ENCODE results near the gene WNT6. TPM values are rescaled to one million over a fixed set of nuclear protein-coding genes. Genes with fewer than 3 reads are reported as not detected.
A peak's percentile ranks its signal among the peaks of the same experiment; 100 is the strongest.

Gene WNT6
- total RNA-seq, 1 donor from 2014 or later = not detected

DNA sequence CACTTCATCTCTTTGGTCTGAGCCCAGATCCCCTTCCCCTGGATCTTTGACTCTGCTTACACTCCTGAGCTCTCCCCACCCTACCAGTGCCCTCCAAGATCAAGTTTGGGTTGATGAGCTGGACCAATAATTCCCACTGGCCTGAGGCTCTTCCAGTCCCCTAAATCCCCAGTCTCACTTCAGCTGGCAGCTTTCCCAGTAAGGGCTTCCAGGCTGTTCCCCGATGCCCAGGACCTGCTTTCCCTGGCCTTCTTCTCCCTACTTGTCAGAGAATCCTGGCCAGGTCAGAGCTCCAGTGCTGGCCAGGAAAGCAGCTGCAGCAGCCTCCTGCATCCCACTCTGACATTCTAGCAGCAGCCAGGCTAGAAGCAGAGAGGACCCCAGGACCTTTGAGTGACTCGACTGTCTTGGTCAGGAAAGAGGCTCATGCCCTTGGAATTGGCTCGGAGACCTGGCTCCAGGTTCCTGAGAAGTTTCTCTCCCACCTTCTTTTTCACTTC lies 3.5 kb downstream of the WNT6 start:
- peak; percentile 34 for DNase-seq (ENCODE audit: low spot score)
- Mint-ChIP-seq H3K4me3 (ENCODE audit: unreplicated experiment) (no peak overlapping the region), H3K36me3 (ENCODE audit: low read depth) (peaks cover 1% of the 10 kb centered on the region), H3K4me1 (ENCODE audit: low read depth) (peaks cover 17% of the 10 kb centered on the region), H3K27ac (ENCODE audit: unreplicated experiment) (no peak overlapping the region), H3K9me3 (ENCODE audit: low read depth) (no peaks in the 10 kb centered on the region), H3K27me3 (ENCODE audit: low read depth) (peaks cover 63% of the 10 kb centered on the region)
- TF ChIP-seq, protein P1, sequence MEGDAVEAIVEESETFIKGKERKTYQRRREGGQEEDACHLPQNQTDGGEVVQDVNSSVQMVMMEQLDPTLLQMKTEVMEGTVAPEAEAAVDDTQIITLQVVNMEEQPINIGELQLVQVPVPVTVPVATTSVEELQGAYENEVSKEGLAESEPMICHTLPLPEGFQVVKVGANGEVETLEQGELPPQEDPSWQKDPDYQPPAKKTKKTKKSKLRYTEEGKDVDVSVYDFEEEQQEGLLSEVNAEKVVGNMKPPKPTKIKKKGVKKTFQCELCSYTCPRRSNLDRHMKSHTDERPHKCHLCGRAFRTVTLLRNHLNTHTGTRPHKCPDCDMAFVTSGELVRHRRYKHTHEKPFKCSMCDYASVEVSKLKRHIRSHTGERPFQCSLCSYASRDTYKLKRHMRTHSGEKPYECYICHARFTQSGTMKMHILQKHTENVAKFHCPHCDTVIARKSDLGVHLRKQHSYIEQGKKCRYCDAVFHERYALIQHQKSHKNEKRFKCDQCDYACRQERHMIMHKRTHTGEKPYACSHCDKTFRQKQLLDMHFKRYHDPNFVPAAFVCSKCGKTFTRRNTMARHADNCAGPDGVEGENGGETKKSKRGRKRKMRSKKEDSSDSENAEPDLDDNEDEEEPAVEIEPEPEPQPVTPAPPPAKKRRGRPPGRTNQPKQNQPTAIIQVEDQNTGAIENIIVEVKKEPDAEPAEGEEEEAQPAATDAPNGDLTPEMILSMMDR (IDR thresholded peaks at IDR 0.05) = no peak

DNA sequence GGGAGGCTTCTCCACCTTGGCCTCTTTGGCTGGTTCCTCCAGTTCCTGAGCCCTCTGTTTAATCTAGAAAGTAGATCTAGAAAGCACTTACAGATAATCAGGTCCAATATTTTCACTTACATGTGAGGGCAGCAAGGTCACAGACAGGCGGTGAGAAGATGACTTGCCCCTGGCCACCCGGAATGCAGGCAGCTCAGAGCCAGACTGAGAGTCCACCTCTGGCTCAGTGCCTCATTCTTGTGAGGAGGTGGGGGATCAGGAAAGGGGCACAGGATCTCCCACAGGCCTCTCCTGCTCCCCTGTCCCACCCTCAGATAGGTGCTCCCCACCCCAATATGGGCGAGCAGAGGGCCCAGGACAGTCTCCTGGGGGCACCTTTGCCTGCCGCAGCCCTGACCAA lies 5.8 kb downstream of the WNT6 start:
- H3K4me3 Mint-ChIP-seq (ENCODE audit: unreplicated experiment) = no peak overlapping the region
- H3K36me3 Mint-ChIP-seq (ENCODE audit: low read depth) = peaks cover 1% of the 10 kb centered on the region
- peaks cover 69% of the 10 kb centered on the region for H3K27me3 Mint-ChIP-seq (ENCODE audit: low read depth)
- no peaks in the 10 kb centered on the region for H3K9me3 Mint-ChIP-seq (ENCODE audit: low read depth)
- no peak overlapping the region for H3K27ac Mint-ChIP-seq (ENCODE audit: unreplicated experiment)
- H3K4me1 Mint-ChIP-seq (ENCODE audit: low read depth) = peaks cover 6% of the 10 kb centered on the region
- peak; percentile 43 for DNase-seq (ENCODE audit: low spot score)
- TF ChIP-seq, protein P1 (IDR thresholded peaks at IDR 0.05) = no peak

DNA sequence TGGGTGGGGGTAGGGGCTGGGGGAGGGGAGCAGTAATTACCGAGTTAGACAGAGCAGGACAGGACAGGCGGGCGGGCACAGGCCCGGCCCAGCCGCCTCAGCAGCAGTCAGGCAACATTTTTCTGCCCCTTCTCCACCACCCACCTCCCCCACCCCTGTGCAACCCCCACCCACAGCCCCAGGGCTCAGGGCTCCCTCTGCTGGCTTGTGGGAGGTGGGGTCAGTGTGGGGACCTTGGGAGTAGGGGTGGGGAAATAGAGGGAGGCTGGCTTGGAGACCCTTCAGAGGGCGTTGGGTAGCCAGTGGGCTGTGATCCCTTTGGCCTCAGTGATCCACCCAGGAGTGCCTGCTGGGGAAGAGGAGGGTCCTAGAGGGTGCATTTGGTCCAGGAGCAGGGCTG lies 6.4 kb downstream of the WNT6 start:
- Mint-ChIP-seq H3K36me3 (ENCODE audit: low read depth) (peaks cover 1% of the 10 kb centered on the region), H3K9me3 (ENCODE audit: low read depth) (no peaks in the 10 kb centered on the region), H3K4me3 (ENCODE audit: unreplicated experiment) (no peak overlapping the region), H3K27me3 (ENCODE audit: low read depth) (peaks cover 67% of the 10 kb centered on the region), H3K27ac (ENCODE audit: unreplicated experiment) (no peak overlapping the region), H3K4me1 (ENCODE audit: low read depth) (peaks cover 1% of the 10 kb centered on the region)
- peak; percentile 21 for DNase-seq (ENCODE audit: low spot score)
- TF ChIP-seq, protein P1 (IDR thresholded peaks at IDR 0.05) = no peak

DNA sequence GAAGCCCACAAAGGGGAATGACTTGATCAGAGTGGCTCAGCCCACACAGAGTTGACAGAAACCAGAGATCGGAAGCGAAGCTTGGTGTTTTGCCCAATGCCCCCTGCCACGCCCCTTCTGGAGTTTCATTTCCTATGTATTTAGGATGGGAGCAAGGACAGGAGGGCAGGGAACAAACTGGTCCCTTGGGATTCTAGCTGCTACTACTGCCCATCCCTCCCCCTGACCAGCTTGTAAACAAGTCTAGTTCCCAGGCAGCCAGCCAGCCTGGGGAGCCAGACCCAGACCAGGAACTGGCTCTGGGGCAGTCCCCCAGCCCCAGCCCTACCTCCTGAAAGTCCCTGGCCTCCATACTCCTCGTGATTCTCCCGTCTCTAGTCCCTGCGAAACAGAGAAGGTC lies 8.3 kb downstream of the WNT6 start:
- TF ChIP-seq, protein P1 (IDR thresholded peaks at IDR 0.05) = no peak
- H3K4me3 Mint-ChIP-seq (ENCODE audit: unreplicated experiment) = no peak overlapping the region
- no peak overlapping the region for H3K27ac Mint-ChIP-seq (ENCODE audit: unreplicated experiment)
- peaks cover 66% of the 10 kb centered on the region for H3K27me3 Mint-ChIP-seq (ENCODE audit: low read depth)
- H3K9me3 Mint-ChIP-seq (ENCODE audit: low read depth) = no peaks in the 10 kb centered on the region
- peaks cover under 1% of the 10 kb centered on the region for H3K4me1 Mint-ChIP-seq (ENCODE audit: low read depth)
- DNase-seq (ENCODE audit: low spot score) = peak; percentile 10
- no peaks in the 10 kb centered on the region for H3K36me3 Mint-ChIP-seq (ENCODE audit: low read depth)

DNA sequence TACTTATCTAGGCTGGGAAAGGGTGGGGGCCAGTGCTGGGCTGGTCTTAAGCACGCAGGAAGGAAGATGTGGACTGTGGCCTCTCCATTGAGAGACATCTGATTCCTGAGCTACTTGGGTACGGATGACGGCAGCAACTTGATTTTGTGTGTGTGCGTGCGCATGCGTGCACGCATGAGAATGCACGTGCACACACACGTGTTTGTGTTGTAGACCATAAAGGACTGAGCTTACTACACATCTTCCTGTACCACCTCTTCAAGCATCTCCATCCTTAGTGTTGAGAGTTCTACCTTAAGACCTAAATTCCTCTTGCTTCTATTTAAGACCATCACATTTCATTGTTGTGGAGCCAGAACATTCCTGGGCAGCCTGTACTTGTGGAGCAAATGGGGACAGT lies 9.5 kb downstream of the WNT6 start:
- TF ChIP-seq, protein P1 (IDR thresholded peaks at IDR 0.05) = no peak
- Mint-ChIP-seq H3K36me3 (ENCODE audit: low read depth) (no peaks in the 10 kb centered on the region), H3K27me3 (ENCODE audit: low read depth) (peaks cover 63% of the 10 kb centered on the region), H3K4me3 (ENCODE audit: unreplicated experiment) (no peak overlapping the region), H3K4me1 (ENCODE audit: low read depth) (peaks cover 8% of the 10 kb centered on the region), H3K9me3 (ENCODE audit: low read depth) (no peaks in the 10 kb centered on the region), H3K27ac (ENCODE audit: unreplicated experiment) (no peak overlapping the region)
- peak; percentile 34 for DNase-seq (ENCODE audit: low spot score)

All from chondrocyte (in vitro differentiated cells).